ENCODE data around the gene HDAC10.

DNA sequence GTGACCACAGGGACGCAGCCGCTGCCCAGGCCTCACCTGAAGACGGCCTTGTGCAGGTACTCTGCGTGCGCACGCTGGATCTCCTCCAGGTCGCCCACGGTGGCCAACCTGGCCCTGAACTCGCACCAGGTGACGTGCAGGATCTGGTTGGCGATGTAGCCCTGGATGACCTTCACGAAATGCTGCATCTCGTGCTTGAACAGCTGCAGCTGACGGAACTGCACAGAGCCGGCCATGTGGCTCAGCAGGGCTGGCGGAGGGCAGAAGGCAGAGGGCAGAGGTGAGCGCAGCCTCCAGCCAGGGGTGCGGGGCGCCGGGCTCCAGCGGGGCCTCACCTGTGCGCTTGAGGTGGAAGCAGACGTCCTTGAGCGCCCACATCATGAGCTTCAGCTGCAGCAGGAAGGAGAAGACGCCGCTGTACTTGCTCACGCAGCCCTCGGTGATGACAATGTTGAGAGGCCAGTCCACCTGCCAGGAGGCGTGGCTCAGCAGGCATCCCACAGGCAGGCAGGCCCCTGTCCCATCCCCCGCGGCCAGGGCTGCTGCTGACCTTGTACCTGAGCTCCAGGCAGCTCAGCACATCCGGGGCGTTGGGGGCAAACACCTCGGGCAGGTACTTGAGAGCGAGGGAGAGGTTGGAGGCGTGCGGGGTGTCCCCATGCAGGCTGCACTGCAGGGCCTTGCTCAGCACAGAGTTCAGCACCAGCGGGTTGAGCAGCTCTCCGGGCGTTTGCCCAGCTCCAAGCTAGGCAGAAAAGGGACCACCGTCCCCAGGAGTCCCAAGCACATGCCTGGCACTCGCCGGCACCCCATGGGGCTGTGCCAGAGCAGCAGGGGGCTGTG lies 32.7 kb downstream of the HDAC10 start:
- TF ChIP-seq, protein P1, sequence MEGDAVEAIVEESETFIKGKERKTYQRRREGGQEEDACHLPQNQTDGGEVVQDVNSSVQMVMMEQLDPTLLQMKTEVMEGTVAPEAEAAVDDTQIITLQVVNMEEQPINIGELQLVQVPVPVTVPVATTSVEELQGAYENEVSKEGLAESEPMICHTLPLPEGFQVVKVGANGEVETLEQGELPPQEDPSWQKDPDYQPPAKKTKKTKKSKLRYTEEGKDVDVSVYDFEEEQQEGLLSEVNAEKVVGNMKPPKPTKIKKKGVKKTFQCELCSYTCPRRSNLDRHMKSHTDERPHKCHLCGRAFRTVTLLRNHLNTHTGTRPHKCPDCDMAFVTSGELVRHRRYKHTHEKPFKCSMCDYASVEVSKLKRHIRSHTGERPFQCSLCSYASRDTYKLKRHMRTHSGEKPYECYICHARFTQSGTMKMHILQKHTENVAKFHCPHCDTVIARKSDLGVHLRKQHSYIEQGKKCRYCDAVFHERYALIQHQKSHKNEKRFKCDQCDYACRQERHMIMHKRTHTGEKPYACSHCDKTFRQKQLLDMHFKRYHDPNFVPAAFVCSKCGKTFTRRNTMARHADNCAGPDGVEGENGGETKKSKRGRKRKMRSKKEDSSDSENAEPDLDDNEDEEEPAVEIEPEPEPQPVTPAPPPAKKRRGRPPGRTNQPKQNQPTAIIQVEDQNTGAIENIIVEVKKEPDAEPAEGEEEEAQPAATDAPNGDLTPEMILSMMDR (IDR thresholded peaks at IDR 0.05): no peak
- TF ChIP-seq POLR2A (IDR thresholded peaks at IDR 0.05): no peak

Measured in thyroid gland (tissue), 4 donors.